Mesendoderm (in vitro differentiated cells): Measurements from ENCODE around the gene CNTRL. TPM values are rescaled to one million over a fixed set of nuclear protein-coding genes. Genes with fewer than 3 reads are reported as not detected.
"Not testable (repeated sequence)": the region's sequence is repeated elsewhere in the genome, so short reads cannot be mapped to it uniquely, and the experiment has no call there.

Source experiments
- DNase-seq: peaks from one replicate; pipeline ENCODE4 v3.0.0; 2013
- H2AK5ac ChIP-seq: 2 replicates; pipeline ENCODE4 v1.6.1; 2013; ENCODE audit warnings: low read length, inconsistent platforms
- H2BK120ac ChIP-seq: 2 replicates; pipeline ENCODE4 v1.6.1; 2013; ENCODE audit warnings: low read depth, mild to moderate bottlenecking, low read length, moderate library complexity, mixed read lengths
- H2BK15ac ChIP-seq: replicated peaks from 2 replicates; pipeline ENCODE4 v1.6.1; 2013; ENCODE audit warnings: low read depth, mild to moderate bottlenecking, moderate library complexity
- H2BK5ac ChIP-seq: 2 replicates; pipeline ENCODE4 v1.6.1; 2013; ENCODE audit warnings: low read length, inconsistent platforms
- H3K18ac ChIP-seq: 2 replicates; pipeline ENCODE4 v1.6.1; 2013; ENCODE audit warnings: mild to moderate bottlenecking, low read length, mixed read lengths
- H3K23ac ChIP-seq: one replicate; pipeline ENCODE4 v1.6.1; 2013; ENCODE audit warnings: low read length
- H3K27ac ChIP-seq: 2 replicates; pipeline ENCODE4 v1.5.1; 2013; ENCODE audit warnings: low read depth, mild to moderate bottlenecking, inconsistent platforms, low read length, moderate library complexity
- H3K27me3 ChIP-seq: 2 replicates; pipeline ENCODE4 v1.6.1; 2013; ENCODE audit warnings: low read length, control low read depth, mild to moderate bottlenecking, inconsistent platforms; ENCODE audit not compliant: insufficient read depth, poor library complexity
- H3K36me3 ChIP-seq: 2 replicates; pipeline ENCODE4 v1.6.1; 2013; ENCODE audit warnings: low read length, inconsistent platforms; ENCODE audit not compliant: control insufficient read depth, insufficient read depth
- H3K4ac ChIP-seq: one replicate; pipeline ENCODE4 v1.6.1; 2013; ENCODE audit warnings: low read depth, mild to moderate bottlenecking, low read length, moderate library complexity
- H3K4me1 ChIP-seq: 2 replicates; pipeline ENCODE4 v1.6.1; 2013; ENCODE audit warnings: low read depth, low read length, inconsistent platforms; ENCODE audit not compliant: control insufficient read depth
- H3K4me2 ChIP-seq: 2 replicates; pipeline ENCODE4 v1.6.1; 2013; ENCODE audit warnings: low read length
- H3K4me3 ChIP-seq: 2 replicates; pipeline ENCODE4 v1.5.1; 2013; ENCODE audit warnings: mild to moderate bottlenecking, low read length
- H3K56ac ChIP-seq: one replicate; pipeline ENCODE4 v1.6.1; 2013; ENCODE audit warnings: low read length
- H3K79me1 ChIP-seq: 2 replicates; pipeline ENCODE4 v1.6.1; 2013; ENCODE audit warnings: low read length, inconsistent platforms
- H3K79me2 ChIP-seq: 2 replicates; pipeline ENCODE4 v1.6.1; 2013; ENCODE audit warnings: mild to moderate bottlenecking, low read length; ENCODE audit not compliant: control insufficient read depth, insufficient read depth
- H3K9ac ChIP-seq: 2 replicates; pipeline ENCODE4 v1.6.1; 2013; ENCODE audit warnings: low read length, inconsistent platforms
- H4K5ac ChIP-seq: one replicate; pipeline ENCODE4 v1.6.1; 2013; ENCODE audit warnings: low read length
- H4K8ac ChIP-seq: one replicate; pipeline ENCODE4 v1.6.1; 2013; ENCODE audit warnings: low read depth, mild to moderate bottlenecking, control low read depth, low read length, moderate library complexity
- WGBS: extraction: QIAGEN DNeasy Blood & Tissue Kit; methylation state at CpG from one replicate; pipeline ENCODE4 v1.1.7; 2013; ENCODE audit warnings: low lambda C conversion rate, missing lambda C conversion rate; ENCODE audit not compliant: insufficient coverage; ENCODE audit errors: extremely low coverage; 5-methylcytosine and 5-hydroxymethylcytosine counted together
- polyA plus RNA-seq, 2 experiments: library from polyadenylated mRNA; stranded (reverse); fragments of 200-250 nt; gene quantifications; one replicate each; pipeline ENCODE4 v1.2.3, GENCODE V29; 2013

Gene CNTRL
- polyA plus RNA-seq (2013, experiment 1 of 2): 8.6 TPM
- polyA plus RNA-seq (2013, experiment 2 of 2): 8.8 TPM

DNA sequence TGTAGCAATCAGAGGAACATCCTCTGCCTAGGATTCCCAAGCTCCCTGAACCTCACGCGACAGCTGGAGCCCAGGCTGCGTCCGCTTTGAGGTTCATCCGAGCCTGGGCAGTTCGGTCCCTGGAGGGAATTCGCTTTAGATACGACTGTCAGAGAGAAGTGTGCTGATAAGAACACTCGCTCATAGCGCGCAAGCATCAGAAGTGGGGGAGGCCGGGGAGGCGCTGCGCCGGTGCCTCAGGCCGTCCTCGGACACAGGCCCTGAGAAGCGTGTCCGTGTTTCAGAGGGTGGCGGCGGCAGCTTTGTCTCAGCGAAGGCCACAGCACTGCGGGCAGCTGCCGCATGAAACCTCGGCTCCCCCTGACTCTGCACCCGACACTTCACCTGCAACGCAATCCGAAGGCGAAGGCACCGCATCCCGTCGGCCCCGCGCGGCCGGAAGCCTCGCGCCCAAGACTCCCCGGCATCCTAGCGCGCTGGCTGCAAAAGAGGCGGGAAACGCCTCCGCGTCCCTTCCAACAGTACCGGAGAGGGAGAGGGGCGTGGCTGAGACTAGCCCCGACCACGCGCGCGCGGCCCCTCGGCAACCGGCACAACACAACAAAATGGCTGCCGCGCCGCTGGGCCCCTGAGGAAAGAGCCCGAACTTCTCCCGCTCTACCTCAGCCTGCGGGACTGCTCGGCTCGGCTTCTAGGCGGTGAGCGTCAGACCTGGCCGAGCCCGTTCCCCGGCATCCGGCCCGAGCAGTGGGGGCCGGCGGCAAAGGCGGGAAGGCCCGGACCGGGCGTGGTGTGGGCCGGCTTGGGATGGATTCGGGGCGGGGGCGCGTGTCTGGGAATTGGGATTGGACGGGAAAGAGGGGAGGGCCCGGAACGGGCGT is at the start of gene CNTRL:
Gene CNTRL (plus strand): TSS at position 586 of the 881 bp plus-strand sequence. CDS start 13,372 bp downstream, outside the sequence.
- Histone ChIP-seq H3K56ac (peak within 1 kb of the TSS; percentile 92), H4K8ac (no peak within 1 kb of the TSS), H3K27me3 (no peaks in the 10 kb centered on the region), H2BK120ac (no peak within 1 kb of the TSS), H3K27ac (peak within 1 kb of the TSS; percentile 78), H3K23ac (no peak within 1 kb of the TSS), H3K4me1 (no peaks in the 10 kb centered on the region), H2BK15ac (no peak within 1 kb of the TSS), H3K36me3 (no peaks in the 10 kb centered on the region), H4K5ac (no peak within 1 kb of the TSS), H3K4me3 (peak within 1 kb of the TSS; percentile 82), H3K9ac (peak within 1 kb of the TSS; percentile 88), H3K79me1 (no peaks in the 10 kb centered on the region), H2AK5ac (no peak within 1 kb of the TSS), H3K4me2 (peak within 1 kb of the TSS; percentile 100), H2BK5ac (peak within 1 kb of the TSS; percentile 91), H3K4ac (no peak within 1 kb of the TSS), H3K79me2 (no peaks in the 10 kb centered on the region), H3K18ac (peak within 1 kb of the TSS; percentile 19)
- peak; percentile 95 for DNase-seq
- no CpG with 5 or more reads among the region's 85 CpGs for WGBS

DNA sequence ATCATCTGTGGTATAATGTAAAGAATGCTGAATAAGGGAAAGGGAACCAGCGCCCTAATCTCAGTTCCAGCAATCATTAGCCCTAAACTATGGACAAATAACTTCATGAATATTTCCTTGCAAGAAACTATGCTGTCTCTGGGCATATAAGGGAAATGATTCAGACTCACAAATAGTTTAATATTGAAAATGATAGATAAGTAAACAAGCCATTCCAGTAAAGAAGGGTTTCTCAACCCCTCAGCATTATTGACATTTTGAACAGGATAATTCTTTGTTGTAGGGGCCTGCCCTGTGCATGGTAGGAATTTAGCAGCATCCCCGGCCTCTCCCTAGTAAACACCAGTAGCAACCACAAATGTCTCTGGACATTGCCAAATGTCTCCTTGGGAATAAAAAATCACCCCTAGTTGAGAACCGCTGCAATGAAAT is 48.5 kb upstream of the CNTRL start:
- Histone ChIP-seq H3K9ac (no peak overlapping the region), H3K27ac (no peak overlapping the region), H3K79me1 (no peaks in the 10 kb centered on the region), H3K4me3 (no peak overlapping the region), H3K36me3 (no peaks in the 10 kb centered on the region), H3K4ac (no peak overlapping the region), H2BK120ac (no peak overlapping the region), H3K56ac (no peak overlapping the region), H2BK5ac (no peak overlapping the region), H3K23ac (no peak overlapping the region), H3K18ac (no peak overlapping the region), H3K27me3 (no peaks in the 10 kb centered on the region), H3K4me2 (no peak overlapping the region), H3K79me2 (no peaks in the 10 kb centered on the region), H2AK5ac (no peak overlapping the region), H4K5ac (no peak overlapping the region), H2BK15ac (no peak overlapping the region), H4K8ac (no peak overlapping the region), H3K4me1 (no peaks in the 10 kb centered on the region)
- no peak for DNase-seq
- WGBS: no CpG with 5 or more reads among the region's 3 CpGs

DNA sequence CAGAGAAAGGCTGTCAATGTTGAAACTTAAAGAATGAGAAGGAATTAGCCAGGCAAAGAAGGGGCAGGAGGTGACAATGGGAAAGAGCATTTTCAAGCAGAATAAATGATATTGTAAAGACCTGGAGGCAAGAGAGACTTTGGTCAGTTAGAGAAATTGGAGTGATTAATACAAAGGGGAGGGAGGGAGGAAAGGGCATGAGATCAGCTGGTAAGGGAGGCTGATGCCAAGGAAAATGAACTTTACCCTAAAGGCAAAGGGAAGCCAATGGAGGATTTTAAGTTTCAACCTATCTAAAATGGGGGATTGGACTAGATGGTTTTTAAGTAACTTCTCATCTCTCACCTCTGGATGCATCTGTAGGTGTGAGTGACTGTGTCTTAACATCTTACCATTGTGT is 48.0 kb upstream of the CNTRL start:
- no peak overlapping the region for H2BK120ac ChIP-seq
- no peak overlapping the region for H2BK5ac ChIP-seq
- H4K8ac ChIP-seq: no peak overlapping the region
- H3K79me2 ChIP-seq: no peaks in the 10 kb centered on the region
- no peak overlapping the region for H3K4ac ChIP-seq
- no peak overlapping the region for H4K5ac ChIP-seq
- no peaks in the 10 kb centered on the region for H3K4me1 ChIP-seq
- DNase-seq: no peak
- H2BK15ac ChIP-seq: no peak overlapping the region
- H3K79me1 ChIP-seq: no peaks in the 10 kb centered on the region
- H2AK5ac ChIP-seq: no peak overlapping the region
- no peaks in the 10 kb centered on the region for H3K27me3 ChIP-seq
- no peak overlapping the region for H3K56ac ChIP-seq
- H3K9ac ChIP-seq: no peak overlapping the region
- H3K27ac ChIP-seq: no peak overlapping the region
- H3K4me2 ChIP-seq: no peak overlapping the region
- no peak overlapping the region for H3K4me3 ChIP-seq
- no peaks in the 10 kb centered on the region for H3K36me3 ChIP-seq
- no peak overlapping the region for H3K18ac ChIP-seq
- H3K23ac ChIP-seq: no peak overlapping the region

- not testable (repeated sequence) for H3K23ac ChIP-seq, H2AK5ac ChIP-seq, H3K27ac ChIP-seq, H3K56ac ChIP-seq, H3K18ac ChIP-seq, H4K5ac ChIP-seq, H3K4ac ChIP-seq, H3K79me1 ChIP-seq, H3K4me2 ChIP-seq, H3K79me2 ChIP-seq, H3K4me1 ChIP-seq, H3K4me3 ChIP-seq, H4K8ac ChIP-seq, H3K27me3 ChIP-seq, DNase-seq, H2BK5ac ChIP-seq, H3K9ac ChIP-seq, H2BK15ac ChIP-seq, H2BK120ac ChIP-seq, H3K36me3 ChIP-seq
- WGBS: no CpG with 5 or more reads among the region's 4 CpGs
Measured at GRCh38 chr9:121028285-121028684, 46.5 kb upstream of the CNTRL start.

GRCh38 chr9:121029469-121029868 is 45.3 kb upstream of the CNTRL start:
- Histone ChIP-seq H3K27ac (no peak overlapping the region), H2BK120ac (no peak overlapping the region), H3K4me1 (no peaks in the 10 kb centered on the region), H3K4ac (no peak overlapping the region), H3K23ac (no peak overlapping the region), H3K9ac (no peak overlapping the region), H2AK5ac (no peak overlapping the region), H2BK15ac (no peak overlapping the region), H3K4me3 (no peak overlapping the region), H3K79me1 (no peaks in the 10 kb centered on the region), H4K5ac (no peak overlapping the region), H2BK5ac (no peak overlapping the region), H3K4me2 (no peak overlapping the region), H3K27me3 (no peaks in the 10 kb centered on the region), H3K36me3 (no peaks in the 10 kb centered on the region), H4K8ac (no peak overlapping the region), H3K18ac (no peak overlapping the region), H3K79me2 (no peaks in the 10 kb centered on the region), H3K56ac (no peak overlapping the region)
- no peak for DNase-seq
- no CpG with 5 or more reads among the region's 1 CpG for WGBS
